Central memory CD8-positive, alpha-beta T cell (primary cell): ENCODE data around the gene NACC1.
A peak's percentile ranks its signal among the peaks of the same experiment; 100 is the strongest.
"Not testable (repeated sequence)": the region's sequence is repeated elsewhere in the genome, so short reads cannot be mapped to it uniquely, and the experiment has no call there.

Experiments used
- ATAC-seq: fragments of 150-1000 bp; cut with Tn5 transposase; replicated peaks from 2 replicates; pipeline ENCODE4 v1.10.0; 2022; ENCODE audit warnings: mild to moderate bottlenecking, moderate FRiP score, moderate number of reproducible peaks; ENCODE audit not compliant: poor library complexity, severe bottlenecking; ENCODE audit errors: extremely low read depth
- DNase-seq, 2 donors: peaks; one replicate each; pipeline ENCODE4 v3.0.0; 2021; ENCODE audit warnings: low spot score in 2 of 2
- H3K27ac Mint-ChIP-seq: one replicate; pipeline ENCODE4 v1.8.0; 2022; ENCODE audit warnings: low read depth, mild to moderate bottlenecking, moderate library complexity, mixed read lengths
- H3K27me3 Mint-ChIP-seq: one replicate; pipeline ENCODE4 v1.8.0; 2022; ENCODE audit warnings: mixed read lengths
- H3K36me3 Mint-ChIP-seq: one replicate; pipeline ENCODE4 v1.8.0; 2022; ENCODE audit warnings: mild to moderate bottlenecking, moderate library complexity, mixed read lengths; ENCODE audit not compliant: insufficient read depth
- H3K4me1 Mint-ChIP-seq: one replicate; pipeline ENCODE4 v1.8.0; 2022; ENCODE audit warnings: mixed read lengths
- H3K4me3 Mint-ChIP-seq: one replicate; pipeline ENCODE4 v1.8.0; 2022; ENCODE audit warnings: mild to moderate bottlenecking, moderate library complexity, mixed read lengths
- H3K9me3 Mint-ChIP-seq: one replicate; pipeline ENCODE4 v1.8.0; 2022; ENCODE audit warnings: mixed read lengths

The NACC1 gene

GRCh38 chr19:13181747-13182388, 63.8 kb downstream of the NACC1 start:
- ATAC-seq = peak; percentile 85
- no peaks in the 10 kb centered on the region for H3K9me3 Mint-ChIP-seq
- H3K27me3 Mint-ChIP-seq = no peaks in the 10 kb centered on the region
- peak overlapping the region; percentile 62 for H3K4me3 Mint-ChIP-seq
- no peaks in the 10 kb centered on the region for H3K36me3 Mint-ChIP-seq
- H3K4me1 Mint-ChIP-seq = peaks cover 33% of the 10 kb centered on the region
- peak overlapping the region; percentile 85 for H3K27ac Mint-ChIP-seq
- DNase-seq = peak; percentile 34 to 39

GRCh38 chr19:13184926-13185325, 66.9 kb downstream of the NACC1 start:
- not testable (repeated sequence) for H3K27ac Mint-ChIP-seq, H3K36me3 Mint-ChIP-seq, H3K4me3 Mint-ChIP-seq, ATAC-seq, DNase-seq, H3K27me3 Mint-ChIP-seq, H3K9me3 Mint-ChIP-seq
- peaks cover 40% of the 10 kb centered on the region for H3K4me1 Mint-ChIP-seq

GRCh38 chr19:13185763-13186657, 67.9 kb downstream of the NACC1 start:
- DNase-seq, H3K4me3 Mint-ChIP-seq, H3K27me3 Mint-ChIP-seq, H3K36me3 Mint-ChIP-seq, ATAC-seq, H3K27ac Mint-ChIP-seq, H3K9me3 Mint-ChIP-seq: not testable (repeated sequence)
- peaks cover 29% of the 10 kb centered on the region for H3K4me1 Mint-ChIP-seq

- H3K4me1 Mint-ChIP-seq = peaks cover 26% of the 10 kb centered on the region
- DNase-seq, H3K27me3 Mint-ChIP-seq, H3K36me3 Mint-ChIP-seq, H3K27ac Mint-ChIP-seq, H3K4me3 Mint-ChIP-seq, H3K9me3 Mint-ChIP-seq, ATAC-seq: not testable (repeated sequence)
Measured at GRCh38 chr19:13186688-13187087, 68.6 kb downstream of the NACC1 start.

DNA sequence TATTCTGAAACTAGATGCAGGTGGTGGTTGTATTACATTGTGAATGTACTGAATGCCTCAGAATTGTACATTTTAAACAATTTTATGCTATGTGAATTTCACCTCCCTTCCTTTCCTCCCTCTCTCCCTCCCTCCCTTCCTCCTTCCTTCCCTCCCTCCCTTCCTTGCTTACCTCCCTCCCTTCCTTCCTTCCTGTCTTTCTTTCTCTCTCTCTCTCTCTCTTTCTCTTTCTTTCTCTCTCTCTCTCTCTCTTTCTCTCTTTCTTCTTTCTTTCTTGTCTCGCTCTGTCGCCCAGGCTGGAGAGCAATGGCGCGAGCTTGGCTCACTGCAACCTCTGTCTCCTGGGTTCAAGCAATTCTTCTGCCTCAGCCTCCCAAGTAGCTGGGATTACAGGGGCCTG, 69.4 kb downstream of the NACC1 start:
- Mint-ChIP-seq H3K4me1 (peaks cover 18% of the 10 kb centered on the region), H3K27me3 (no peaks in the 10 kb centered on the region), H3K27ac (peak overlapping the region; percentile 58), H3K9me3 (no peaks in the 10 kb centered on the region), H3K4me3 (no peak overlapping the region), H3K36me3 (no peaks in the 10 kb centered on the region)
- no peak for ATAC-seq
- no peak for DNase-seq

GRCh38 chr19:13189600-13189999, 71.5 kb downstream of the NACC1 start:
- Mint-ChIP-seq H3K4me1 (peaks cover 17% of the 10 kb centered on the region), H3K4me3 (no peak overlapping the region), H3K36me3 (no peaks in the 10 kb centered on the region), H3K27ac (no peak overlapping the region), H3K9me3 (no peaks in the 10 kb centered on the region), H3K27me3 (no peaks in the 10 kb centered on the region)
- DNase-seq (no peak), ATAC-seq (no peak)
